Measurements from ENCODE around the gene VGF.

VGF gene

GRCh38 chr7:101165958-101166647, 734 bp upstream of the VGF start:
- no peak for DNase-seq (ENCODE audit: low read depth)

DNA sequence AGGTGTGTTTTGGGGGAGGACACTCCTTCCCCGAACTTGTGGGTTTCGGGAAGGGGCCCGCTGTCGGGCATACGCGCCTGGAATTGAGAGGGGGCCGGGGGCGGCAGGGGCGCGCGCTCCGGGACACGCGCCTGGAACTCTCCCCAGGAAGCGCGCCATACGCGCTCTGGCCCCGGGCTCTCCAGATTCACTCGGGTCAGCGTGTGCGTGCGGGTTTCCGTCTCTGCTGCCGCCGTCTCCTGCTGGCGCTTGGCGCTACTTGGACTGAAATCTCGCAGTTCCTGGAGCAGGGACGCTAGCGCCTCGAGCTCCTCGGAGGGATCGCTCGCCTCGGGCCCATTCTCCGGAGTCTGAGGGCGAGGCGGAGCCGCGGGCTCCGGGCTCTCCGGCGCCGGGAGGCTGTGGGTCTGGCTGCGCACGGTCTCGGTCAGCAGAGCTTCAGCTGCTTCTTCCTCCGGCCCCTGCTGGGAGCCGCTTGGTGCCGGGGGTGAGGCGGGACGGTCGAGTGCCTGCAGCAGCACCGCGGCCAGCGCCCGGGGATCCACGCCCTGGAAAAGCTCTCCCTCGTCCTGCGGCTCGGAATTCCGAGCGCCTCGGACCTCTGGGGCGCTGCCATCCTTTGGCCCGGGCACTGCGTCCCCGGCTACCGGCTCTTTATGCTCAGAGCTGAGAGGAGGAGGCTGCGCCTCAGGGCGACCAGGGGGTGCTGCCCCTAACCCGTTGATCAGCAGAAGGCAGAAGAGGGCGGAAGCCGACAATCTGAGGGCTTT, 1.1 kb downstream of the VGF start:
- DNase-seq (ENCODE audit: low read depth): no peak

DNA sequence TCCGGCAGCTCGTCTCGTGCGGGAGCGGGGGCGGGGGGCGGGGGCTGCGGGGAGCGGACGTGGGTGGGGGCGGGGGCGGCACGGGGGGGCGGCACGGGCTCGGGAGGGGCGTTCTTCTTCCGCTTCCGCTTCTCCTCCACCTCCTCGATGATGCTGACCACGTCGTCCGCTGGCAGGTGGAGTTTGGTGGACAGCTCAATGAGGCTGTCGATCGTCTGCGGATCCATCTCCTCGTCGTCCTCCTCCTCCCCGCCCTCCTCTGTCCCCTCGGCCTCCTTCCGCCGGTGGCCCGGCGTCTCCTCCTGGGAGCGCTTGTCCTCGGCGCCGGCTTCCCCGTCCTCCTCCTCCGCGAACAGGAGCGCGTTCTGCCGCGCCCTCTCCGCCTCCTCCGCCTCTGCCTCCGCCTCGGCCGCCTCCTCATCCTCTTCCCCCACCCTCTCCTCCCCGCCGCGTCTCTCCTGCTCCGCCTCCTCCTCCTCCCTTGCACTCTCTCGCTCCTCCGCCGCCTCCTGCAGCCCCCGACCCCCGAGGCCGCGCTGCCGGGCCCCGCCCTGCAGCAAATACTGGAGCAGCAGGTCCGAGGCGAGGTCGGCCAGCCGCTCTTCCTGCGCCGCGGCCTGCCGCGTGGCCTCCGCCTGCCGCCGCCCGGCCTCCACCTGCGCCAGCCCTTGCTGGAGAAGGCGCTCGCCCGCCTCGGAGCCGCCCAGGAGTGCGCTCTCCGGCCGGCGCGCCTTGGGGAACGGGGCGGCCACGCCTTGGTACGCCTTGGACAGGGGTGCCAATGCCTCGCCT, 1.9 kb downstream of the VGF start:
- no peak for DNase-seq (ENCODE audit: low read depth)

GRCh38 chr7:101162551-101163278, 2.7 kb downstream of the VGF start:
- no peak for DNase-seq (ENCODE audit: low read depth)

GRCh38 chr7:101161692-101162471, 3.5 kb downstream of the VGF start:
- DNase-seq (ENCODE audit: low read depth): no peak

DNA sequence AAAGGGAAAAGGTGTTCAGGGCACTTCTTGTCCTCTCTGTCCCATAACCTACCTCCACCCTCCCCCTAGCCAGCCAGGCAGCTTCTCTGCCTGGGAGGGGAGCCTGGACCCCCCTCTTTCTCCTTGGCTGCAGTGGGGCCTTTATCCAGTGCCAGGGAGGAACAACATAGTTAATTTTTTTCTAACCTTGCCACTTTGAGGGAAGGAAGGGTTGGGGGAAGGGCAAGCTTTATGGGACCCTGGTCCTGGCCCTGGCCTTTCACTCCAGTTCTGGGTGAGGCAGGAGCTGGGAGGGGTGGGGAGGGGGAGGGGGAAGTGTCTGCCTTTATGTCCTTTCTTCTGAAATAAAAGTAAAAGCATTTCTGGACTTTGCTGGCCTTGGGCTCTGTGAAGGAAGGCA, 4.5 kb downstream of the VGF start:
- DNase-seq (ENCODE audit: low read depth): no peak

- no peak for DNase-seq (ENCODE audit: low read depth)
Measured at GRCh38 chr7:101159696-101160674, 5.4 kb downstream of the VGF start.

GRCh38 chr7:101156866-101157589, 8.3 kb downstream of the VGF start:
- DNase-seq (ENCODE audit: low read depth): no peak

DNA sequence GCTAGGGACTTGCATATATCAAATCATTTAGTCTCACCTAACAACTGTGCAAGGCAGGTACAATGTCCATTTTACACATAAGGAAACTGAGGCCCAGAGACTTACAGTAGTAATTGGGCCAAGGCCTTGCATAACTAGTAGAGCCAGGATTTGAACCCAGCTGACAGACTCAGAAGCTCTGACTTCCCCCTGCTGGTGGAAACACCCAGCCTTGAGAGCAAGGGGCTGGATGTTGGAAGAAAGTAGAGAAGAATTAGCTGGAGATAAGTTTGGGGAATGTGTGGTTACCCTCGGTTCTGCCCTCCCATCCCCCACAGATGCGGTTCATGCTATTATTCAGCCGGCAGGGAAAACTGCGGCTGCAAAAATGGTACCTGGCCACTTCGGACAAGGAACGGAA, 9.1 kb downstream of the VGF start:
- DNase-seq (ENCODE audit: low read depth): no peak

GRCh38 chr7:101155303-101155702, 10.1 kb downstream of the VGF start:
- no peak for DNase-seq (ENCODE audit: low read depth)

GRCh38 chr7:101154693-101155102, 10.7 kb downstream of the VGF start:
- no peak for DNase-seq (ENCODE audit: low read depth)

DNA sequence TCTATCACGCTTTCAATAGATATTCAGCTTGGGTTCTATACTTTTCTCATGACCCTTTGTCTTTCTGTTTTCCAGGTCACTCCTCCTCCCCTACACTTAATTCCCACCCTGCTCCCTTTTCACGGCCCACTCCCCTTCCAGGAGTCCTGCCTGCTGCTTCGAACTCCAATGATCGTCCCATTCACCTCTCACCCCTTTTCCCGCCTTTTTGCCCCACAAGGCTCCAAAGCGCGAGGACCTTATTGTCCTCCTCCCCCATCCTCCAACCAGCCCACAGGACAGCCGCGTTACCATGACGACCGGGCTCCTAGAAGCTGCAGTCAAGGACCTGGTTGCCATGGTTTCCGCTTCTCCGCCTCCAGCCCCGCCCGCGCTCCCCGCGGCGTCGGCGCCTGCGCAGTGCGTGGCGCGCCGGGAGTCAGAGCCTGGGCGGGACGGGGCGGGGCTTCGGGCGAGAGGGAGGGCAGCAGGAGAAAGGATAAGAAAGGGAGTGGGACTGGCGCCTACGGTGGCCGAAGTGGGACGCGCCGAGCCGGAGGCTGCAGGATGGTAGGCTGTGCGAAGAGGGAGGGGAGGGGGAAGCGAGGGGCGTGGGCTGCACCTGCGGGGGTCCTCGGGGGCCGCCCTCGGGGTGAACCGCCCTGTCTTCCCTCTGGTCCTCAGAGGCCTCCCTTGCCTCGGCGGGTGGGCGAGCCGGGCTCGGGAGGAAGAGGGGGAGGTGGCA, 11.2 kb downstream of the VGF start, which contains the start of gene AP1S1:
AP1S1 (plus strand) TSS at position 508 of the 724 bp plus-strand sequence; CDS start at position 547, 39 bp downstream.
- DNase-seq (ENCODE audit: low read depth): peak; percentile 83

GRCh38 chr7:101151908-101152651, 13.3 kb downstream of the VGF start:
- no peak for DNase-seq (ENCODE audit: low read depth)

DNA sequence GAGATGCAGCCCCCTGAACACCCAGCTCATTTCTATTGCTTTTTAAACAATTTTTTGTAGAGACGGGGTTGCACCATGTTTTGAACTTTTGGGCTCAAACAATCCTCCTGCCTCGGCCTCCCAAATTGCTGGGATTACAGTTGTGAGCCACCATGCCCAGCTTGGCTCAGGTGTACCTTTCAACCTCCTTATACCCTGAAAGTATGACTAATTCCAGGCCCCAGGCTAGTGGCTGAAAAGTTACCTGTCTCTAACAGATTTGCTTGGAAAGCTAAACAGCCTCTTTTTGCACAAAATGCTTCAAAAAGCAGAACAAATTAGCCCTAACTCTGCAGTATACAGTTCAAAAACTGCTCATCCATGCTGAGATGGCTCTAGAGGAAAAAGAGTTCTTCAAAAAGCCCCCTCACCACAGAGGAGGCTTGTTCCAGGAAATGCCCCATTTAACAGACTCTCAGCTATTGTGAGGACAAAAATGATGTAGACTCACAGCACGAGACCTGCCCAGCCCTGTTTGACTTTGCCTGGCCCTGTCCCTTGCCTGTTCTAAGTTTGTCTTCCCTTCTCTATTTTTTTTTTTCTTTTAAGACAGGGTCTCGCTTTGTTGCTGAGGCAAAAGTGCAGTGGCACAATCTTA, 24.5 kb downstream of the VGF start:
- no peak for DNase-seq (ENCODE audit: low read depth)

GRCh38 chr7:101140339-101140699, 25.1 kb downstream of the VGF start:
- DNase-seq (ENCODE audit: low read depth): no peak

DNA sequence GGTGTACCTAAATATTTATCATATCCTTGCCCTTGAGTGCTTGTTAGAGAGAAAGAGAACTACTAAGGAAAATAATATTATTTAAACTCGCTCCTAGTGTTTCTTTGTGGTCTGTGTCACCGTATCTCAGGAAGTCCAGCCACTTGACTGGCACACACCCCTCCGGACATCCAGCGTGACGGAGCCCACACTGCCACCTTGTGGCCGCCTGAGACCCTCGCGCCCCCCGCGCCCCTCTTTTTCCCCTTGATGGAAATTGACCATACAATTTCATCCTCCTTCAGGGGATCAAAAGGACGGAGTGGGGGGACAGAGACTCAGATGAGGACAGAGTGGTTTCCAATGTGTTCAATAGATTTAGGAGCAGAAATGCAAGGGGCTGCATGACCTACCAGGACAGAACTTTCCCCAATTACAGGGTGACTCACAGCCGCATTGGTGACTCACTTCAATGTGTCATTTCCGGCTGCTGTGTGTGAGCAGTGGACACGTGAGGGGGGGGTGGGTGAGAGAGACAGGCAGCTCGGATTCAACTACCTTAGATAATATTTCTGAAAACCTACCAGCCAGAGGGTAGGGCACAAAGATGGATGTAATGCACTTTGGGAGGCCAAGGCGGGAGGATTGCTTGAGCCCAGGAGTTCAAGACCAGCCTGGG, 27.0 kb downstream of the VGF start:
- peak; percentile 72 for DNase-seq (ENCODE audit: low read depth)

DNA sequence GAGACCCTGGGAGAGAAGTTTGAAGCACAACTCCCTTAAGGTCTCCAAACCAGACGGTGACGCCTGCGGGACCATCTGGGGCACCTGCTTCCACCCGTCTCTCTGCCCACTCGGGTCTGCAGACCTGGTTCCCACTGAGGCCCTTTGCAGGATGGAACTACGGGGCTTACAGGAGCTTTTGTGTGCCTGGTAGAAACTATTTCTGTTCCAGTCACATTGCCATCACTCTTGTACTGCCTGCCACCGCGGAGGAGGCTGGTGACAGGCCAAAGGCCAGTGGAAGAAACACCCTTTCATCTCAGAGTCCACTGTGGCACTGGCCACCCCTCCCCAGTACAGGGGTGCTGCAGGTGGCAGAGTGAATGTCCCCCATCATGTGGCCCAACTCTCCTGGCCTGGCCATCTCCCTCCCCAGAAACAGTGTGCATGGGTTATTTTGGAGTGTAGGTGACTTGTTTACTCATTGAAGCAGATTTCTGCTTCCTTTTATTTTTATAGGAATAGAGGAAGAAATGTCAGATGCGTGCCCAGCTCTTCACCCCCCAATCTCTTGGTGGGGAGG, 27.6 kb downstream of the VGF start:
- no peak for DNase-seq (ENCODE audit: low read depth)
